ENCODE data around the gene ATP9B. TPM values are rescaled to one million over a fixed set of nuclear protein-coding genes. Genes with fewer than 3 reads are reported as not detected.

The ATP9B gene
- polyA plus RNA-seq, 1 of the 3 experiments (the other 2 are of a cell fraction): 11.2 TPM

- no peak for TF ChIP-seq SIN3A (IDR thresholded peaks at IDR 0.05; ENCODE audit: borderline replicate concordance, low read depth, low read length)
- TF ChIP-seq RFX5 (IDR thresholded peaks at IDR 0.05; ENCODE audit: low read length): no peak
- TF ChIP-seq POLR2AphosphoS5 (IDR thresholded peaks at IDR 0.05; ENCODE audit: low read depth, low read length): no peak
- no peak for TF ChIP-seq GABPA (IDR thresholded peaks at IDR 0.05; ENCODE audit: low read depth)
- no peak for TF ChIP-seq GATA2 (CRISPR knock-in tag; IDR thresholded peaks at IDR 0.05)
- no peak for TF ChIP-seq CTCF (IDR thresholded peaks at IDR 0.05)
Measured at GRCh38 chr18:79423211-79424007, 354.2 kb downstream of the ATP9B start (continued).

GRCh38 chr18:79424008-79424565, 354.9 kb downstream of the ATP9B start:
- no peak overlapping the region for H3K27ac ChIP-seq (ENCODE audit: low read depth in 2 of 2, low read length in 1 of 2)
- H3K27me3 ChIP-seq (ENCODE audit: insufficient read depth): peaks cover 94% of the 10 kb centered on the region
- H3F3A ChIP-seq (replicated peaks; ENCODE audit: insufficient read depth): peaks cover 3% of the 10 kb centered on the region
- no peaks in the 10 kb centered on the region for H3K9me2 ChIP-seq
- WGBS (ENCODE audit: low lambda C conversion rate): 54% methylated on average over 11 of the region's 30 CpGs
- ChIA-PET POLR2A (no interaction called here), CTCF (no interaction called here)
- TF ChIP-seq CTCF (IDR thresholded peaks at IDR 0.05): no peak
- no peak for TF ChIP-seq POLR2AphosphoS5 (IDR thresholded peaks at IDR 0.05; ENCODE audit: low read depth, low read length)
- no peak for TF ChIP-seq NFIC (IDR thresholded peaks at IDR 0.05; ENCODE audit: borderline replicate concordance)
- TF ChIP-seq MEF2A (IDR thresholded peaks at IDR 0.05; ENCODE audit: borderline replicate concordance, low read depth): no peak
- TF ChIP-seq USF1 (IDR thresholded peaks at IDR 0.05; ENCODE audit: borderline replicate concordance, low read depth): no peak
- no peak for TF ChIP-seq MXI1 (IDR thresholded peaks at IDR 0.05; ENCODE audit: low read depth, low read length)
- no peak for TF ChIP-seq EZH2phosphoT487 (IDR thresholded peaks at IDR 0.05; ENCODE audit: borderline replicate concordance, low read depth)
- TF ChIP-seq SIN3A (IDR thresholded peaks at IDR 0.05; ENCODE audit: borderline replicate concordance, low read depth, low read length): no peak
- no peak for TF ChIP-seq MAX (IDR thresholded peaks at IDR 0.05; ENCODE audit: low read depth)
- TF ChIP-seq EP300 (IDR thresholded peaks at IDR 0.05; ENCODE audit: borderline replicate concordance in 1 of 2, low read depth in 1 of 2, low read length in 1 of 2): no peak
- no peak for TF ChIP-seq TCF12 (IDR thresholded peaks at IDR 0.05)
- TF ChIP-seq JUND (IDR thresholded peaks at IDR 0.05): no peak
- no peak for TF ChIP-seq TAF1 (IDR thresholded peaks at IDR 0.05; ENCODE audit: borderline replicate concordance, low read depth, low read length)
- TF ChIP-seq FOSL2 (IDR thresholded peaks at IDR 0.05; ENCODE audit: borderline replicate concordance, low read depth): no peak
- TF ChIP-seq RXRA (IDR thresholded peaks at IDR 0.05; ENCODE audit: borderline replicate concordance, low read depth): no peak
- no peak for TF ChIP-seq RFX5 (IDR thresholded peaks at IDR 0.05; ENCODE audit: low read length)
- no peak for TF ChIP-seq YY1 (IDR thresholded peaks at IDR 0.05; ENCODE audit: low read depth)
- no peak for TF ChIP-seq FOXJ3 (CRISPR knock-in tag; IDR thresholded peaks at IDR 0.05)
- no peak for TF ChIP-seq ELF1 (IDR thresholded peaks at IDR 0.05)
- TF ChIP-seq IRF3 (IDR thresholded peaks at IDR 0.05; ENCODE audit: low read depth, low read length): no peak
- no peak overlapping the region for H3K4me2 ChIP-seq
- H3K9ac ChIP-seq: no peak overlapping the region
- no peaks in the 10 kb centered on the region for H3K4me1 ChIP-seq (ENCODE audit: control insufficient read depth in 1 of 2, insufficient read depth in 2 of 2, low read depth in 1 of 2, low read length in 1 of 2)
- DNase-seq: no peak
- no peaks in the 10 kb centered on the region for H3K9me3 ChIP-seq
- H3K4me3 ChIP-seq (ENCODE audit: low read depth in 2 of 2, low read length in 1 of 2): no peak overlapping the region
- H3K79me2 ChIP-seq (ENCODE audit: insufficient read depth): no peaks in the 10 kb centered on the region
- H4K20me1 ChIP-seq (ENCODE audit: insufficient read depth): 0 out of 2 replicates have a peak, but pooled peaks cover 4% of the 10 kb centered on the region
- H2AFZ ChIP-seq (ENCODE audit: low read depth): no peak overlapping the region
- no peaks in the 10 kb centered on the region for H3K36me3 ChIP-seq (replicated peaks in 1 of 2; ENCODE audit: control insufficient read depth in 1 of 2, insufficient read depth in 2 of 2, low read length in 1 of 2)
